HG03521 (cell line): ENCODE measurements around the gene MGAT3.
"Not testable (repeated sequence)": the region's sequence is repeated elsewhere in the genome, so short reads cannot be mapped to it uniquely, and the experiment has no call there.

Experiments
- ATAC-seq: cut with Tn5 transposase; IDR thresholded peaks from one replicate; pipeline ENCODE4 v1.9.1; 2021; ENCODE audit warnings: mild to moderate bottlenecking, moderate library complexity; ENCODE audit not compliant: unreplicated experiment

Gene MGAT3, protein sequence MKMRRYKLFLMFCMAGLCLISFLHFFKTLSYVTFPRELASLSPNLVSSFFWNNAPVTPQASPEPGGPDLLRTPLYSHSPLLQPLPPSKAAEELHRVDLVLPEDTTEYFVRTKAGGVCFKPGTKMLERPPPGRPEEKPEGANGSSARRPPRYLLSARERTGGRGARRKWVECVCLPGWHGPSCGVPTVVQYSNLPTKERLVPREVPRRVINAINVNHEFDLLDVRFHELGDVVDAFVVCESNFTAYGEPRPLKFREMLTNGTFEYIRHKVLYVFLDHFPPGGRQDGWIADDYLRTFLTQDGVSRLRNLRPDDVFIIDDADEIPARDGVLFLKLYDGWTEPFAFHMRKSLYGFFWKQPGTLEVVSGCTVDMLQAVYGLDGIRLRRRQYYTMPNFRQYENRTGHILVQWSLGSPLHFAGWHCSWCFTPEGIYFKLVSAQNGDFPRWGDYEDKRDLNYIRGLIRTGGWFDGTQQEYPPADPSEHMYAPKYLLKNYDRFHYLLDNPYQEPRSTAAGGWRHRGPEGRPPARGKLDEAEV

DNA sequence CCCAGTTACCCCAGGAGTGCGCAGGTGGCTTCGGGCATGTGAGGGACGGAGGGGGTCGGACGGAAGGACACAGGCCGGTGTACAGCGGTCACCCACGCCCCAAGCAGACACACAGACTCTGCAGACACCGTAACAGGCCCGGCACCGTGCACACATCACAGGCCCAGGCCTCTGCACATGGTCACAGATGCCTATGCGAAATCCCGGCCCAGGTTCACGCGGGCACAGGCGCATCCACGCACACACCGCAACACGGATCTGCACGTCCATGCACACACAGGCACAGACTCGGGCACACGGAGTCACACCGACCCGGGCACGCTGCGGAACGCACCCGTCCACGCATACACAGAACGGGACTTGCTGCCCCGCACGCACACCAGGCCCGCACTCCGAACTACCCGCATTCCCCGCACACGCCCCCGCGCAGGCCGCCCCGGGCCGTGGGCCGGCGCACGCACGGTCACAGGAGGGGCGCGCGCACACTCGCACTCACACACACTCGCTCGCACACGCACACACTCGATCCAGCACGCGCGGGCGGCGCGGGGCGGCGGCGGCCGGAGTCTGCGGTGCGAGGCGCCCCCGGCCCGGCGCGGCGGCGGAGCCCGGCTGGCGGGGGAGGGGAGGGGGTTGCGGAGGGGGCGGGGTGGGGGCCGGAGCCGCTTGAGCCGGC is at the start of gene MGAT3:
TSS of gene MGAT3 (plus strand) at position 491 of the 676 bp plus-strand sequence. CDS start 30,336 bp downstream, outside the sequence.
- ATAC-seq, result no peak

DNA sequence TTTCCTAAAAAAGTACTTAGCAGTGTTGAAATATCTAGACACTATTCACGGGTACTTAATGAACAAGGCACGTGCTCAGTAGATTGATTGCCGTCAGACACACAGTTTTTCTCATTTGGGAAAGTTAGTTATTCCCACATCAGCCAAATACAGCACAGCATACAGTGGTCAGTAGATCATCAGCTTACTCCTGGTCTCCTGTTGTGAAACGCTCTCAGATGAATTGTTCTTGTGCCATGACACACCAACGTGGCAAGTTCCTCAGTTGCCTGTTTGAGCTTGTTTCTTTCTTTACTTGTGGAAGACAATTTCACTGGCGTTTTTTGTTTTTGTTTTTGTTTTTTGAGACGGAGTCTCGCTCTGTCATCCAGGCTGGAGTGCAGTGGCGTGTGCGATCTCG is 48.6 kb upstream of the MGAT3 start:
- no peak for ATAC-seq

GRCh38 chr22:39408807-39409206 is 48.0 kb upstream of the MGAT3 start:
- no peak for ATAC-seq

DNA sequence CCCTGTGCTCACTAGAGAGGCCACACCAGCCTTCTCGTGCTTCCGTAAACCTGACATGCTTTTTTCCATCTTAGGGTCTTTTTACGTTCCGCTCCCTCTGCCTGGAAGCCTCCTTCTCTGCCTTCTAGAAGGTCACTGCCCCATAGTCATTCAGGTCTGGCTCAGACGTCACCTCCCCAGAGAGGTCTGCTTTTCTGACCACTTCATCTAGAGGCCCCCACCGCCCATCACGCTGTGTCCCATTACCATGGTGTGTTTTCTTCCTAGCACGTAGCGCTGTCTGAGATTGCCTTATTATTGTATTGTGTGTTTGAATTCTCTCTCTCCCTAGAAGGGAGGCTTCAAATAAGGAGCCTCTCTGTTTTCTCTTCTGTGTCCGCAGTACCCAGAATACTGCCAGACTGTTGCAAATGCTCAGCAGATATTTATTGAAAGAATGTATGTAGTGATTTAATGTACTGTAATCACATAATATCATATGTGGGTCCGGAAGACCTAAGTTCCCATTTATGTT is 47.2 kb upstream of the MGAT3 start:
- ATAC-seq, result no peak

DNA sequence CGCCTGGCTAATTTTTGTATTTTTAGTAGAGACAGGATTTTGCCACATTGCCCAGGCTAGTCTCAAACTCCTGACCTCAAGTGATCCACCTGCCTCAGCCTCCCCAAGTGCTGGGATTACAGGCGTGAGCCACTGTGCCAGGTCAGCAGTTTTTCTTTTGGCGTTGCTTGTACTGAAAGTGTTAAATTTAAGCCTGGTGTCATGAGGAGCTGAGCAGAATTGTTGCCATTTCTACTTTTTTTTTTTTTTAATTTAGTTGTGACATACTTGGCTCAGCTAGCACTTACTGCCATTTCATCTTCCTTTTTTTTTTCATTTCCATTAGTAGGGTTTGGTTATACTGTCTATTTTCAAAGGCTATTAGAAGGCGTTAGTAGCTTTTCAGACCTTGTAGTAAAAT is 46.5 kb upstream of the MGAT3 start:
- no peak for ATAC-seq

- not testable (repeated sequence) for ATAC-seq
Observed at GRCh38 chr22:39411828-39412365, 44.9 kb upstream of the MGAT3 start.

DNA sequence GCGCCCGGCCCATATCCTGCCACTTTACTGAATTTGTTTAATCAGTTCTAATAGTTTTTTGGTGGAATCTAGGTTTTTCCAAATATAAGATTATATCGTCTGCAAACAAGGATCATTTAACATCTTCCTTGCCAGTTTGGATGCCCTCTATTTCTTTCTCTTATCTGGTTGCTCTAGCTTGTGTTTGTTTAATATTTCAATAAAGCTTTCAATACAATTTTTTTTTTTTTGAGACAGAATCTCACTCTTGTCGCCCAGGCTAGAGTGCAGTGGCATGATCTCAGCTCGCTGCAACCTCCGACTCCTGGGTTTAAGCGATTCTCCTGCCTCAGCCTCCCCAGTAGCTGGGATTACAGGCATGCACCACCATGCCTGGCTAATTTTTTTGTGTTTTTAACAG is 43.6 kb upstream of the MGAT3 start:
- not testable (repeated sequence) for ATAC-seq

- ATAC-seq, result no peak
Observed at GRCh38 chr22:39414377-39414776, 42.4 kb upstream of the MGAT3 start.

DNA sequence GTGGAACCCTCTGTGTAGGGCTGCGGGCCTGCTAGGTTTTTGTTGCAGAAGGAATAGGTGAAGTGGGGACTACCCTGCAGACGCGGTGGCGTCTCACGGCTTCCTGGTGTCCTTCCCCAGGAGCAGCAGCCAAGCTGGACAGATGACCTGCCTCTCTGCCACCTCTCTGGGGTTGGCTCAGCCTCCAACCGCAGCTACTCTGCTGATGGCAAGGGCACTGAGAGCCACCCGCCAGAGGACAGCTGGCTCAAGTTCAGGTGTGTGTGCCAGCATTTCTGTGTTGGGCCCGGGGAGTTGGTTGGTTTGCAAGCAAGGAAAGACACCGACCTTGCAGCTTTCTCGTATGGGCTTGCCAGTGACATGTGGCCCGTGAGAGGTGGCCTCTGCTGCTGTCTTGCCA is 41.9 kb upstream of the MGAT3 start:
- no peak for ATAC-seq

DNA sequence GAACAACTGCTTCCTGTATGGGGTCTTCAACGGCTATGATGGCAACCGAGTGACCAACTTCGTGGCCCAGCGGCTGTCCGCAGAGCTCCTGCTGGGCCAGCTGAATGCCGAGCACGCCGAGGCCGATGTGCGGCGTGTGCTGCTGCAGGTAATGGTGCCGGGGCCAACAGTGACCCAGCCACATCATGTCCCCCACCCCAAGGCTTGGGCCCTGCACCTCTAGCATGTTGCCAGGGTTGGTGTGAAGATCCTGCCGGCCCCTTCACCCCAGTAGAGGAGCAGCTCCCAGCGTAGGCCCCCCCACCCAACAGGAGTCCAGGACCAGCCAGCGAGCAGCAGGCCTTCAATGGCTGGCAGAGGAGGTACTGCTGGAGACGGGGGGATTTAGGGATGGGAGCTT is 41.3 kb upstream of the MGAT3 start:
- ATAC-seq, result no peak

GRCh38 chr22:39416319-39416718 is 40.5 kb upstream of the MGAT3 start:
- no peak for ATAC-seq

DNA sequence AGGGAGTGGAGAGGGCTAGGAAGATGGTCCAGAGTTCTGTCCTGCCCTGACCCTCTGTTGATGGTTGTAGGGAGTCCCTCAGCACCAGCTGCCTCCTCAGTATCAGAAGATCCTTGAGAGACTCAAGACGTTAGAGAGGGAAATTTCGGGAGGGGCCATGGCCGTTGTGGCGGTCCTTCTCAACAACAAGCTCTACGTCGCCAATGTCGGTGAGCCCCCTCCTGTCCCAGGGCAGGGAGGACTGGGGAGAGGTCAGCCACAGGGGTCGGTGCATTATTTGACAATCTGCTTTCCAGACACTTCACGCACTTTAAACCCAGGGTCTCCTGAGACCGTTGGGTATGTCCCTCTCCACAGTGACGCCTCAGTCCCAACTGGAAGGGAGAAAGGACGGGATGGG is 39.2 kb upstream of the MGAT3 start:
- ATAC-seq, result no peak

DNA sequence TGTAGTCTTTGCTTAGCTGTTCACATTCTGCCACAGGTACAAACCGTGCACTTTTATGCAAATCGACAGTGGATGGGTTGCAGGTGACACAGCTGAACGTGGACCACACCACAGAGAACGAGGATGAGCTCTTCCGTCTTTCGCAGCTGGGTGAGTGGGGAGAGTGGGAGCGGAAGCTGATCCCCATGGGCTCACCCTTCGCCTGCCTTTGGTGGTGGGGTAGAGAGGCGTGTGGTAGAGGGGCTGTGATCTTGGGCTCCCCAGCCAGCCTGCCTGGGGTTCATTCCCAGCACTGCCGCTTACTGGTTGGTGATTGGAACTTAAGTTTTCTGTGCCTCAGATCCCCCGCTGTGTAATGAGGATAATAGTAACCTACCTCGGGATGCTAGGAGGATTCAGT is 38.1 kb upstream of the MGAT3 start:
- ATAC-seq, result no peak

- no peak for ATAC-seq
Observed at GRCh38 chr22:39419096-39419495, 37.7 kb upstream of the MGAT3 start.

DNA sequence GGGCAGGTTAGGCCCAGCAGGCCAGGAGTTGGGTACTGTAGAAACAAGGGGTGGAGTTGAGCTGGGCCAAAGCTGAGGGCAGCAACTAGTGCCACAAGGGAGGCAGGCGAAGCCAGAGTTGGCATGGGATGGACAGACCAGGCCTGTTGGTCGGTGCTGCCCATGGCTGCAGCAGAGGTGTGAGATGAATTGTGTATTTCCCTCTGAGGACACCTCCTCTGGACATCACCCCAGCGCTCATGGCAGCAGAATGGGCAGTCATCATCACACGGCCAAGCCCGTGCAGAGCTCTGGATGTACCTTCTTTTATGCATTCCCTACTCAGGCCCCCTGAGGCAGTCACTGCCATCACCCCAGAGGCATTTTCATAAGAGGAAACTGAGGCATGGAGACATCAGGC is 36.9 kb upstream of the MGAT3 start:
- ATAC-seq, result no peak

DNA sequence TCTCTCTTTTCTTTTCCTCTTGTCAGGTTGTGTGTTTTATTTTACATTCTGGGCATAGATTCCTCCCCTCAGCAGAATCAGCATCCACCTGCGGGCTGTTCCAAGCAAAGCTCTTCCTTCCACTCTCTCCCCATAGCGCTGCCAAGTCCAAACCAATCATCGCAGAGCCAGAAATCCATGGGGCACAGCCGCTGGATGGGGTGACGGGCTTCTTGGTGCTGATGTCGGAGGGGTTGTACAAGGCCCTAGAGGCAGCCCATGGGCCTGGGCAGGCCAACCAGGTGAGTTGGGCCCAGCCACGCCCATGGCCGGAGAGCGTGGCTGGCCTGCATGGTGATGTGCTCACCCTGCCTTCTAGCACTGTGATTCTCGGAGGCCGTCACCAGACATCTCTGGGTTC is 35.1 kb upstream of the MGAT3 start:
- no peak for ATAC-seq

- no peak for ATAC-seq
Observed at GRCh38 chr22:39422101-39422500, 34.7 kb upstream of the MGAT3 start.

DNA sequence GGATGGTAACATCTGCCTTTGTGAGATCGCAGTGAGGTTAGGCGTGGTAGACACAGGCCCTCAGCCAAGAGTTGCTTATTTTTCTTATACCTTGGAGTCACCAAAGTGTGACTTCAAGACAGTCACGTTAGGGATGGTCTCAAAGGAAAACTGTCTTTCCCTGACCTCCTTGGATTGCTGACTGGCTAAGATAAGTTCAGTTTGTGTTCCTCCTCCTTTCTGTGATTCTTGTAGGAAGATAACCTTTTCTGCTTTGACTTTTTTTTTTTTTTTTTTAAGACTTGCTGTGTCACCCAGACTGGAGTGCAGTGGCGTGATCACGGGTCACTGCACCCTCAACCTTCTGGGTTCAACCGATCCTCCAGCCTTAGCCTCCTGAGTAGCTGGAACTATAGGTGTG is 34.1 kb upstream of the MGAT3 start:
- no peak for ATAC-seq

GRCh38 chr22:39423976-39424375 is 32.8 kb upstream of the MGAT3 start:
- ATAC-seq, result no peak

DNA sequence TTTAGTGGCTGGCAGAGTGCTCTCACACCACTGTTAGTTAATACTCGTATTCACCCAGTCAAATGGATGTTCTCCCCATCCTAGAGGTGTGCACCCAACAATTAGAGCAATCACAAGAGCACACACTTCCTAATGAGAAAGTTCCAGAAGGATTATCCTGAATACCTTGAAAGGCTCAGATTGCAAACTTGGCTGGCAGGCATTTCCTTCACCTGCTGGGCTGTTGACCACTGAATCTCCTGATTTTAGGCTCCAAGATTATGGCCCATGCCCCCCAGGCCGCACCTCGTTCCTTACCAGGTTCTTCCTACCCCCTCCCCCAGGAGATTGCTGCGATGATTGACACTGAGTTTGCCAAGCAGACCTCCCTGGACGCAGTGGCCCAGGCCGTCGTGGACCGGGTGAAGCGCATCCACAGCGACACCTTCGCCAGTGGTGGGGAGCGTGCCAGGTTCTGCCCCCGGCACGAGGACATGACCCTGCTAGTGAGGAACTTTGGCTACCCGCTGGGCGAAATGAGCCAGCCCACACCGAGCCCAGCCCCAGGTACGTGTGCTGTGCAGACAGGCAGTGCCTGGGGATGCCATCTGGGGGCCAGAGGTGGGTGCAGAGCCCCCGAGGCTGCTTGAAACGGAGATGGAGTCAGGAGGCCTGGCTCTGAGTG is 30.3 kb upstream of the MGAT3 start:
- no peak for ATAC-seq
